ENCODE results near the gene PYGO2.

DNA sequence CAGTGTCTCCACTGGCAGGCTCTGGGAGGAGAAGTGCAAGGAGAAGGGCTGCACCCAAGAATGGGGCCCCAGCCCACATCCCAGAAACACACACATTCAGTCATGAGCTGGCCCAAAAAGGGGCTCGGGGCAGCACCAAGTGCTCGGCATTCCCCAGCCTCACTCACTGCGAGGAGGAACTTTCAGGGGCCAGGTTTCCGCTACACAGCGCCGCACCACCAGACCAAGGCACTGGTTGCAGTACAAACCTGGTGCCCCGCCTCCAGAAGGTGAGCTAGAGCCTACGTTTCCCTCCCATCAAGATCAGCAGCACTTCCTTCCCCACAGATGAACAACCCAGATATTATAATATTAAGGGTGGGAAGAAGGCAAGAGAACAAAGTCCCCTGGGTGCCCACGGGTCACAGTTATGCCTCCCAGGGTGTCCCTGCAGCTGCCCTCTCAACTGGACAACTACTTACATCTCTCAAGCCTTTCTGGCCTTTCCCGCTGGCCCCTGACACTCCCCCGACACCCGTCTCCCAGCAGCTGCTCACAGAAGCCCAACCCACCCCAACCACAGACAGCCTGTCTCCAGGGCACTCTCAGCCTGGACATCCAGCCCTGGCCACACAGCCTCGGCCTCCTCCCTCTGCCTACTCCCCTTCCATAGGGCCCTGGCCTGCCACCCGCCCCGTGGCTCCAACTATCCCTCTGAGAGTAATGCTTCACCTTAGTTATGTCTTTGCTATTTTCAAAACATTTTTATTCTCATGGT is 9.5 kb downstream of the PYGO2 start:
- TF ChIP-seq, protein P1, sequence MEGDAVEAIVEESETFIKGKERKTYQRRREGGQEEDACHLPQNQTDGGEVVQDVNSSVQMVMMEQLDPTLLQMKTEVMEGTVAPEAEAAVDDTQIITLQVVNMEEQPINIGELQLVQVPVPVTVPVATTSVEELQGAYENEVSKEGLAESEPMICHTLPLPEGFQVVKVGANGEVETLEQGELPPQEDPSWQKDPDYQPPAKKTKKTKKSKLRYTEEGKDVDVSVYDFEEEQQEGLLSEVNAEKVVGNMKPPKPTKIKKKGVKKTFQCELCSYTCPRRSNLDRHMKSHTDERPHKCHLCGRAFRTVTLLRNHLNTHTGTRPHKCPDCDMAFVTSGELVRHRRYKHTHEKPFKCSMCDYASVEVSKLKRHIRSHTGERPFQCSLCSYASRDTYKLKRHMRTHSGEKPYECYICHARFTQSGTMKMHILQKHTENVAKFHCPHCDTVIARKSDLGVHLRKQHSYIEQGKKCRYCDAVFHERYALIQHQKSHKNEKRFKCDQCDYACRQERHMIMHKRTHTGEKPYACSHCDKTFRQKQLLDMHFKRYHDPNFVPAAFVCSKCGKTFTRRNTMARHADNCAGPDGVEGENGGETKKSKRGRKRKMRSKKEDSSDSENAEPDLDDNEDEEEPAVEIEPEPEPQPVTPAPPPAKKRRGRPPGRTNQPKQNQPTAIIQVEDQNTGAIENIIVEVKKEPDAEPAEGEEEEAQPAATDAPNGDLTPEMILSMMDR (IDR thresholded peaks at IDR 0.05): no peak
- TF ChIP-seq POLR2A (IDR thresholded peaks at IDR 0.05) (no peak), POLR2AphosphoS5 (IDR thresholded peaks at IDR 0.05) (no peak), EP300 (IDR thresholded peaks at IDR 0.05) (no peak)

All from sigmoid colon (tissue), 4 donors.